Mammary epithelial cell (primary cell): ENCODE results near the gene HMCN2.

Source experiments
- CTCF ChIP-seq, 2 donors: IDR thresholded peaks in 1 of 2; conservative IDR thresholded peaks in 1 of 2; 2 replicates each; pipeline ENCODE4 v1.5.1; 2011 to 2012; ENCODE audit warnings: inconsistent platforms in 2 of 2, low read length in 2 of 2, mild to moderate bottlenecking in 2 of 2, control low read depth in 1 of 2, low read depth in 1 of 2; ENCODE audit not compliant: insufficient read depth in 1 of 2; ENCODE audit errors: extremely low read depth in 1 of 2
- EZH2 ChIP-seq: IDR thresholded peaks from 2 replicates; pipeline ENCODE4 v1.6.1; 2012; ENCODE audit warnings: low read length, inconsistent platforms, borderline replicate concordance

- TF ChIP-seq EZH2, result no peak
- TF ChIP-seq CTCF (conservative IDR thresholded peaks at IDR 0.05 in 1 of 2, IDR thresholded peaks at IDR 0.05 in 1 of 2; ENCODE audit: extremely low read depth in 1 of 2, insufficient read depth in 1 of 2, low read depth in 1 of 2, low read length in 2 of 2), result no peak
These were observed 76.5 kb downstream of the HMCN2 start for GRCh38 chr9:130341839-130342713.
